GM19193 (cell line): ENCODE results near the gene SNX1.

Experiments
- POLR2A ChIP-seq: IDR thresholded peaks from 4 replicates; pipeline ENCODE4 v1.6.1; 2011; ENCODE audit not compliant: insufficient read depth, insufficient read length; ENCODE audit errors: extremely low read depth

The SNX1 gene

GRCh38 chr15:64095795-64096667, at the start of gene SNX1:
Gene SNX1, plus strand, starts transcription at chr15:64095982. Its CDS starts 32 bp downstream, at chr15:64096014.
- peak; percentile 92 for TF ChIP-seq POLR2A

GRCh38 chr15:64046421-64047153, 49.2 kb upstream of the SNX1 start, which contains the start of gene DAPK2:
Gene DAPK2, minus strand, starts transcription at chr15:64046485. Its CDS starts 6,224 bp downstream, at chr15:64040261.
- peak; percentile 21 for TF ChIP-seq POLR2A

- no peak for TF ChIP-seq POLR2A
Observed at GRCh38 chr15:64048781-64049460, 46.9 kb upstream of the SNX1 start.

- TF ChIP-seq POLR2A: no peak
Observed at GRCh38 chr15:64050281-64051092, 45.3 kb upstream of the SNX1 start.

- no peak for TF ChIP-seq POLR2A
Observed at GRCh38 chr15:64051093-64051402, 44.7 kb upstream of the SNX1 start.

- no peak for TF ChIP-seq POLR2A
Observed at GRCh38 chr15:64051407-64052259, 44.1 kb upstream of the SNX1 start.

GRCh38 chr15:64052925-64053491, 42.8 kb upstream of the SNX1 start:
- TF ChIP-seq POLR2A: no peak

- TF ChIP-seq POLR2A: no peak
Observed at GRCh38 chr15:64058279-64058678, 37.5 kb upstream of the SNX1 start.

- no peak for TF ChIP-seq POLR2A
Observed at GRCh38 chr15:64060716-64061115, 35.1 kb upstream of the SNX1 start.

GRCh38 chr15:64066451-64066850, 29.3 kb upstream of the SNX1 start:
- TF ChIP-seq POLR2A: no peak

- no peak for TF ChIP-seq POLR2A
Observed at GRCh38 chr15:64067564-64068030, 28.2 kb upstream of the SNX1 start.

GRCh38 chr15:64068133-64068532, 27.6 kb upstream of the SNX1 start:
- no peak for TF ChIP-seq POLR2A

GRCh38 chr15:64070106-64070505, 25.7 kb upstream of the SNX1 start:
- no peak for TF ChIP-seq POLR2A

- no peak for TF ChIP-seq POLR2A
Observed at GRCh38 chr15:64070965-64071851, 24.6 kb upstream of the SNX1 start.
